GM12874 (cell line): Measurements from ENCODE around the gene FOXF2.

Experiments
- CTCF ChIP-seq: IDR thresholded peaks from 2 replicates; pipeline ENCODE4 v1.5.1; 2011; ENCODE audit warnings: low read depth, mild to moderate bottlenecking, control low read depth, low read length, moderate library complexity; ENCODE audit not compliant: insufficient read depth

The FOXF2 gene

GRCh38 chr6:1385129-1386037 lies 4.0 kb upstream of the FOXF2 start:
- no peak for TF ChIP-seq CTCF

- TF ChIP-seq CTCF, result no peak
These were observed 3.2 kb upstream of the FOXF2 start for GRCh38 chr6:1386038-1386709.

- TF ChIP-seq CTCF, result no peak
These were observed 1.9 kb upstream of the FOXF2 start for GRCh38 chr6:1387538-1387875.

- TF ChIP-seq CTCF, result no peak
These were observed 1.3 kb upstream of the FOXF2 start for GRCh38 chr6:1387876-1388629.

GRCh38 chr6:1388630-1389368 lies 577 bp upstream of the FOXF2 start:
- TF ChIP-seq CTCF, result no peak

- no peak for TF ChIP-seq CTCF
These were observed 963 bp downstream of the FOXF2 start for GRCh38 chr6:1390133-1390945.
